Peyer's patch (tissue), 4 donors: Measurements from ENCODE around the gene RAB9A. TPM values are rescaled to one million over a fixed set of nuclear protein-coding genes. Genes with fewer than 3 reads are reported as not detected.

Source experiments
- DNase-seq, 3 donors: peaks; one replicate each; pipeline ENCODE4 v3.0.0-alpha.2; 2017 to 2019
- H3K27ac ChIP-seq, 4 donors: fragments of 200-600 bp; sonication (generic); one replicate each; pipeline ENCODE4 v1.5.1; 2016 to 2019
- H3K27me3 ChIP-seq, 2 donors: fragments of 200-600 bp; sonication (generic); one replicate each; pipeline ENCODE4 v1.5.1; 2019
- H3K36me3 ChIP-seq, 3 donors: fragments of 200-600 bp; sonication (generic); one replicate each; pipeline ENCODE4 v1.5.1; 2016 to 2019
- H3K4me1 ChIP-seq, 4 donors: fragments of 200-600 bp; sonication (generic); one replicate each; pipeline ENCODE4 v1.5.1; 2016 to 2019
- H3K4me3 ChIP-seq, 4 donors: fragments of 200-600 bp; sonication (generic); 1 replicate in 3 of 4; 2 replicates in 1 of 4; pipeline ENCODE4 v1.5.1; 2016 to 2019; ENCODE audit warnings: mild to moderate bottlenecking in 1 of 4
- H3K9me3 ChIP-seq, 4 donors: fragments of 200-600 bp; sonication (generic); one replicate each; pipeline ENCODE4 v1.5.1; 2016 to 2019; ENCODE audit warnings: mild to moderate bottlenecking in 1 of 4
- POLR2A ChIP-seq, 2 donors: fragments of 450-650 bp; IDR thresholded peaks; one replicate each; pipeline ENCODE4 v1.5.1; 2017; ENCODE audit warnings: antibody characterized with exemption in 2 of 2, mild to moderate bottlenecking in 2 of 2, moderate library complexity in 2 of 2
- total RNA-seq, 4 donors: library from RNA; depleted of rRNA; stranded (reverse); fragments of >200 nt; gene quantifications; one replicate each; pipeline ENCODE4 v1.1.0, GENCODE V29; 2016
- TF ChIP-seq, protein P1 (sequence below), 6 experiments: fragments of 450-650 bp in 4 of 6; fragments of 200-600 bp in 2 of 6; sonication (generic) in 1 of 6; IDR thresholded peaks; one replicate each; pipeline ENCODE4 v1.5.1; 2017 to 2019; ENCODE audit warnings: antibody characterized with exemption in 6 of 6, mild to moderate bottlenecking in 3 of 6, moderate library complexity in 1 of 6

RAB9A gene
- total RNA-seq, 4 donors from 2014 or later: 8.9 to 56.9 (median 12.8) TPM

DNA sequence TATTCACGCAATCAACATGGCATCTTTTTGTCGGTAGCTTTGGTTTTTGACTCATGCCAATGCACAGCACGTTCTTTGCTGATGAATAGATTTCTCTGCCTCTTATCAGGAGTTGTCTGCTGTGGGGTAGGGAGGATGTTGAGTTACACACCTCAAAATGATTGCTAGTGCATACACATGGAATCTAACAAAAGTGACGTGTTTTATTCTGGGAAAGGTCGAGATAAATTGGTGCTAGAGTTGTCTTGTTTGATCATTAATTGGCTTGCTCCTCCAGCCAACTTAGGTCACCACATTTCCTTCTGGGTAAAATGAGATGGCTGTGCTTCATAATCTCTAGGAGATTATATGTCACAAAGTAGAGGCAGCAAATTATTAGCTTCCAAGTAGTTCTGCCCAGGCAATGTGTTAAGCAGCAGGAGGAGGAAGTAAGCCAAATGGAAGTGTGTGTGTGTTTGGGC lies 3.9 kb downstream of the RAB9A start:
- Histone ChIP-seq H3K4me3 (no peak overlapping the region), H3K27ac (peak overlapping the region in 1 of 4 donors; percentile 35)
- TF ChIP-seq, protein P1, sequence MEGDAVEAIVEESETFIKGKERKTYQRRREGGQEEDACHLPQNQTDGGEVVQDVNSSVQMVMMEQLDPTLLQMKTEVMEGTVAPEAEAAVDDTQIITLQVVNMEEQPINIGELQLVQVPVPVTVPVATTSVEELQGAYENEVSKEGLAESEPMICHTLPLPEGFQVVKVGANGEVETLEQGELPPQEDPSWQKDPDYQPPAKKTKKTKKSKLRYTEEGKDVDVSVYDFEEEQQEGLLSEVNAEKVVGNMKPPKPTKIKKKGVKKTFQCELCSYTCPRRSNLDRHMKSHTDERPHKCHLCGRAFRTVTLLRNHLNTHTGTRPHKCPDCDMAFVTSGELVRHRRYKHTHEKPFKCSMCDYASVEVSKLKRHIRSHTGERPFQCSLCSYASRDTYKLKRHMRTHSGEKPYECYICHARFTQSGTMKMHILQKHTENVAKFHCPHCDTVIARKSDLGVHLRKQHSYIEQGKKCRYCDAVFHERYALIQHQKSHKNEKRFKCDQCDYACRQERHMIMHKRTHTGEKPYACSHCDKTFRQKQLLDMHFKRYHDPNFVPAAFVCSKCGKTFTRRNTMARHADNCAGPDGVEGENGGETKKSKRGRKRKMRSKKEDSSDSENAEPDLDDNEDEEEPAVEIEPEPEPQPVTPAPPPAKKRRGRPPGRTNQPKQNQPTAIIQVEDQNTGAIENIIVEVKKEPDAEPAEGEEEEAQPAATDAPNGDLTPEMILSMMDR (IDR thresholded peaks at IDR 0.05): no peak
- TF ChIP-seq POLR2A (IDR thresholded peaks at IDR 0.05): no peak

DNA sequence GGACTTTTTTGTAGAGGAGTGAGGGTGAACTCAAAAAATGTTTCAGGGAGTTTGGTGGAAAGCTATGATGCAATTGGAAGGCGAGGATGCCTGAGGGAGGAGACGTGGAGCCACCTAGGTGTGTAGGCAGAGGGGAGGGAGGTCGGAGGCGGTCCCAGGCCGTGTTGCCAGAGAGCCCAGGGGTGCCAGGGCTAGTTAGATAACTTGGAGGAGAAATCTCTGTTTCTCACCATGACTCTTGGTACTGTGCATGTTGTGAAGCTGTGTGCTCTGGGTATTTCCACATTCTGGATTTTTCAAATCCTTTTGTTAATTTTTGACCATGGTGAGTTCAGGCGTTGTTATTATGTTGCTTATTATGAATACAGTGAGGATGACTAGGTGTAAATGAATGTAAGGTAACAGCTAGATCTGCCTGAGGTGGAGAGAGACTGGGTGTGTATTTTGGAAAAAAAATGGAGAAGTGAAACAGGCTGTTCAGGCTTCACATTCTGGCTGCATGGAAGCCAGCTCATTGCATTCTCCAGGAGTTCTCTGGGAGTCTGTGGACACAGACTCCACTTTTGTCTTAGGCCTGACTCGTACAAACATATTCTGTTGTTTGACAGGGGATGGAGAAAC lies 4.5 kb downstream of the RAB9A start:
- Histone ChIP-seq H3K36me3 (no peaks in the 10 kb centered on the region), H3K9me3 (no peaks in the 10 kb centered on the region), H3K4me3 (no peak overlapping the region), H3K27me3 (no peaks in the 10 kb centered on the region), H3K4me1 (peaks cover 0 to 32% (median 6%) of the 10 kb centered on the region in 4 donors), H3K27ac (peak overlapping the region in 1 of 4 donors; percentile 34)
- no peak for DNase-seq
- TF ChIP-seq POLR2A (IDR thresholded peaks at IDR 0.05): no peak

More for the DNA sequence above, 3.9 kb downstream of the RAB9A start:
- Histone ChIP-seq H3K36me3 (no peaks in the 10 kb centered on the region), H3K9me3 (no peaks in the 10 kb centered on the region), H3K4me1 (peaks cover 0 to 32% (median 6%) of the 10 kb centered on the region in 4 donors), H3K27me3 (no peaks in the 10 kb centered on the region)
- no peak for DNase-seq

DNA sequence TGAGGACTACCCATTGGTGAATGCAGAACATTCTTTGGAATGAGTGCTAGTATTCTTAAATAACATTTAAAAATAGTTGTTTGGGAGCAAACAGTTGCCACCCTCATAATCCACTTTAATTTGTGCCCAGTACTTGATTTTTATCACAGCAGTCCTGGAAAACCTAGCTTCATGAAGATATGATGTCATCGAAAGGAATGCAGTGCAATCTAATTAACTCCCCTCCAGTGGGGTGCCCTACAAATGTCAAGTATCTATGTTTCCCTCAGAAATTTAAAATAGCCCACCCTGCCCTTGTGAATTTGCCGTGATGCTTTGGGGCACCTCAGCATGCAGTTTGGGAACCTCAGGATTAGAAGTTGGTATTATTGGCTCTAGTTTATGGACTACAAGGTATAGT lies 5.4 kb downstream of the RAB9A start:
- Histone ChIP-seq H3K4me1 (peaks cover 0 to 41% (median 6%) of the 10 kb centered on the region in 4 donors), H3K27me3 (no peaks in the 10 kb centered on the region), H3K27ac (peak overlapping the region in 1 of 4 donors; percentile 34), H3K9me3 (no peaks in the 10 kb centered on the region), H3K36me3 (no peaks in the 10 kb centered on the region), H3K4me3 (no peak overlapping the region)
- no peak for DNase-seq
- TF ChIP-seq, protein P1 (IDR thresholded peaks at IDR 0.05): no peak

DNA sequence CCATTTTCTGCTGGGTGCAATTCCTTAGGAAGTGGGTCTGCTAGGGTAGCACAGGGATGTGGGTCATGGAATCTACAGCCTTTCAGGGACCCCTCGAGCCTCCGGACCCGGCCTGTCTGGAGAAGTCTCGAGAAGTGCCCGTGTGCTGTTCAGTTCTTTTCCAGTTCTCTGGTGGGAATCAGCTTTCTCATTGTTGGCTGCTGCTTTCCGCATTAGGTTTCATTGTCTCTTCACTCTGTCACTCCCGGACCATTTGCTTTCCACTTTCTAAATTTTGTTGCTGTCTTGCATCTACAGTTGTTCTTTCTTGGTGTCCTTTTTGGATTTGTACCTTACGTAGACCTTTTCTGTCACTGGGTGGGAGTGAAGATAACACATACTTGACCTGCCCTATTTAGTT lies 6.1 kb downstream of the RAB9A start:
- TF ChIP-seq, protein P1 (IDR thresholded peaks at IDR 0.05): no peak
- TF ChIP-seq POLR2A (IDR thresholded peaks at IDR 0.05): no peak
- no peaks in the 10 kb centered on the region for H3K36me3 ChIP-seq
- no peak for DNase-seq
- peaks cover 0 to 44% (median 6%) of the 10 kb centered on the region in 4 donors for H3K4me1 ChIP-seq
- no peak overlapping the region for H3K4me3 ChIP-seq
- H3K9me3 ChIP-seq: no peaks in the 10 kb centered on the region
- no peaks in the 10 kb centered on the region for H3K27me3 ChIP-seq
- peak overlapping the region in 1 of 4 donors; percentile 34 for H3K27ac ChIP-seq

DNA sequence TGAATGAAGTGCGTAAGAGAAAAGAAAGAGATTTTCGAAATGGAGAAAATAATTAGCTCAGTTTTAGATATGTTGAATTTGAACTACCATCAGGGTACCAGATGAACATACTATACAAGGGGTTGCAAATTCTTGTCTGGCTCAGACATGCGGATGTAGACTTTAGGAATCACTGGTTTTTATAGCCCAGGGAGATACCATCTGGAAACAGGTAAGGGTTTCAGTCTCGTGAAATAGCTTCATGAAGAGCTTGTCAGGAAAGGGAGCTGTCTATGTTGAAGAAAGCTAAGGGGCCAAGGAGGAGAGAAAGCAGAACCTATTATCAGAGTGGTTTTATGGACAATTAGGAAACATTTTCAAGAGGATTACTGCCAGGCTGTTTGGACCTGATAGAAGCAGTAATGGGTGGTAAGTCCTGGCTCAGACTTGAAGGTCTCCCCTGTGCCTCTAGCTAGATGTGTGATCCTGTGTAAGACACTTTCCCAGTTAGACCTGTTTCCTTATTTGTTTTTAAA lies 6.7 kb downstream of the RAB9A start:
- Histone ChIP-seq H3K9me3 (no peaks in the 10 kb centered on the region), H3K4me1 (peaks cover 0 to 46% (median 6%) of the 10 kb centered on the region in 4 donors), H3K27me3 (no peaks in the 10 kb centered on the region), H3K27ac (no peak overlapping the region), H3K36me3 (no peaks in the 10 kb centered on the region), H3K4me3 (no peak overlapping the region)
- no peak for DNase-seq
- TF ChIP-seq, protein P1 (IDR thresholded peaks at IDR 0.05): no peak
- no peak for TF ChIP-seq POLR2A (IDR thresholded peaks at IDR 0.05)

DNA sequence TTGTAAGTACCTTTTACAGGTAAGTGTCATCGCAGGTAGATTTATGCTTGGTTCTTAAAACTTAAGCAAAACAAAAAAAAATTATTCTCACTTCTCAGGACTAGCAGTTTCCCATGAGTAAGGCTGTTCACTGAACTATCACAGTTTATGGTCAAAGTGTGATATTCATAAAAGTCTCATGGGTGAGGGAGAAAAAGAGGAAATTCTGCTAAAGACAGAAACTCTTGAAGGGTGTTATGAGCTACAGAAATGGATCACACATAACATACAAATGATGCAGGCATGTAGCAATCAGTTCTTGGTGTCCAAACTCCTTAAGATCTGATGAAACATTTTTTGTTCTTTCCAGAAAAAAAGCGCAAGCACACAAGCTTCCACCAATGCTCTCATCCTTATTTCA lies 8.5 kb downstream of the RAB9A start:
- no peak for DNase-seq

More for the DNA sequence above, 8.5 kb downstream of the RAB9A start:
- H3K36me3 ChIP-seq: no peaks in the 10 kb centered on the region
- no peak for TF ChIP-seq POLR2A (IDR thresholded peaks at IDR 0.05)
- TF ChIP-seq, protein P1 (IDR thresholded peaks at IDR 0.05): no peak
- H3K4me3 ChIP-seq: no peak overlapping the region
- H3K4me1 ChIP-seq: peaks cover 0 to 34% (median 6%) of the 10 kb centered on the region in 4 donors
- peak overlapping the region in 1 of 4 donors; percentile 48 for H3K27ac ChIP-seq
- H3K9me3 ChIP-seq: no peaks in the 10 kb centered on the region
- no peaks in the 10 kb centered on the region for H3K27me3 ChIP-seq
